ENCODE results near the gene ELAVL1. TPM values are rescaled to one million over a fixed set of nuclear protein-coding genes. Genes with fewer than 3 reads are reported as not detected.

ELAVL1 gene
- total and polyA plus RNA-seq, 9 of the 15 experiments (the other 6 are each of a cell fraction or from before 2014, with no cell fraction given): 4.3 to 172 (median 69.2) TPM

- TF ChIP-seq SMARCA5 (IDR thresholded peaks at IDR 0.05): no peak
- TF ChIP-seq HDAC3 (IDR thresholded peaks at IDR 0.05; ENCODE audit: borderline replicate concordance, partially characterized antibody): no peak
- no peak for TF ChIP-seq HDAC6 (IDR thresholded peaks at IDR 0.05; ENCODE audit: low read depth, low read length)
- peak; percentile 80; the same call in 1 of the 2 replicates for TF ChIP-seq MXI1 (IDR thresholded peaks at IDR 0.05; ENCODE audit: low read depth, low read length)
- TF ChIP-seq CEBPZ (IDR thresholded peaks at IDR 0.05; ENCODE audit: borderline replicate concordance, low read depth, low read length): peak; percentile 67; the same call in 1 of the 2 replicates
- TF ChIP-seq CBFA2T3 (IDR thresholded peaks at IDR 0.05): no peak
Measured at GRCh38 chr19:7943444-7944176, 61.8 kb downstream of the ELAVL1 start, which contains the start of gene TIMM44 (continued).
